MM.1S (cell line): Measurements from ENCODE around the gene DPP9.

Source experiments
- CTCF ChIP-seq: fragments of 300-600 bp; sonication (generic); IDR thresholded peaks from 2 replicates; pipeline ENCODE4 v1.5.1; 2016; ENCODE audit warnings: antibody characterized with exemption, low read length, mixed read lengths
- EZH2 ChIP-seq: fragments of 300-600 bp; sonication (generic); optimal IDR thresholded peaks from 2 replicates; pipeline ENCODE3; 2017; ENCODE audit warnings: low read depth, mild to moderate bottlenecking, antibody characterized with exemption, low read length, mixed read lengths

GRCh38 chr19:4710281-4710600 lies 13.4 kb downstream of the DPP9 start:
- TF ChIP-seq CTCF: no peak
- TF ChIP-seq EZH2: no peak
